HG03060 (cell line): ENCODE measurements around the gene OR4A5.
"Not testable (repeated sequence)": the region's sequence is repeated elsewhere in the genome, so short reads cannot be mapped to it uniquely, and the experiment has no call there.

ENCODE experiments used
- ATAC-seq: cut with Tn5 transposase; IDR thresholded peaks from one replicate; pipeline ENCODE4 v1.9.1; 2021; ENCODE audit warnings: low read depth, moderate number of reproducible peaks; ENCODE audit not compliant: unreplicated experiment

Gene OR4A5

GRCh38 chr11:54706532-54706931 lies at the start of gene OR4A5:
OR4A5 (plus strand) TSS chr11:54706832; CDS start chr11:54706885, 53 bp downstream.
- ATAC-seq = not testable (repeated sequence)

- not testable (repeated sequence) for ATAC-seq
These were observed 13.5 kb downstream of the OR4A5 start for GRCh38 chr11:54720094-54720493.
